Neural cell (in vitro differentiated cells): ENCODE results near the gene DIAPH1.

Experiments
- EP300 ChIP-seq: fragments of 450-650 bp; conservative IDR thresholded peaks from 2 replicates; pipeline ENCODE4 v1.6.1; 2014; ENCODE audit warnings: antibody characterized with exemption, mild to moderate bottlenecking, moderate library complexity; ENCODE audit not compliant: poor library complexity, severe bottlenecking
- EZH2 ChIP-seq: fragments of 200-600, 300-800 bp; shearing (Covaris generic), sonication (generic); IDR thresholded peaks from 2 replicates; pipeline ENCODE4 v1.6.1; 2014; ENCODE audit warnings: antibody characterized with exemption, low read length, borderline replicate concordance, mild to moderate bottlenecking; ENCODE audit not compliant: insufficient read depth, poor library complexity, severe bottlenecking
- RAD21 ChIP-seq: fragments of 450-650 bp; conservative IDR thresholded peaks from 2 replicates; pipeline ENCODE4 v1.6.1; 2014; ENCODE audit warnings: antibody characterized with exemption, mild to moderate bottlenecking, moderate library complexity
- SMC3 ChIP-seq: fragments of 450-650 bp; conservative IDR thresholded peaks from 2 replicates; pipeline ENCODE4 v1.6.1; 2014; ENCODE audit warnings: antibody characterized with exemption, mild to moderate bottlenecking, moderate library complexity; ENCODE audit not compliant: poor library complexity
- TAF1 ChIP-seq: IDR thresholded peaks from 2 replicates; pipeline ENCODE4 v1.6.1; 2012; ENCODE audit warnings: low read depth
- TF ChIP-seq, protein P1 (sequence below): fragments of 450-650 bp; IDR thresholded peaks from 2 replicates; pipeline ENCODE4 v1.5.1; 2014; ENCODE audit warnings: antibody characterized with exemption, mild to moderate bottlenecking, moderate library complexity; ENCODE audit not compliant: poor library complexity, severe bottlenecking

DNA sequence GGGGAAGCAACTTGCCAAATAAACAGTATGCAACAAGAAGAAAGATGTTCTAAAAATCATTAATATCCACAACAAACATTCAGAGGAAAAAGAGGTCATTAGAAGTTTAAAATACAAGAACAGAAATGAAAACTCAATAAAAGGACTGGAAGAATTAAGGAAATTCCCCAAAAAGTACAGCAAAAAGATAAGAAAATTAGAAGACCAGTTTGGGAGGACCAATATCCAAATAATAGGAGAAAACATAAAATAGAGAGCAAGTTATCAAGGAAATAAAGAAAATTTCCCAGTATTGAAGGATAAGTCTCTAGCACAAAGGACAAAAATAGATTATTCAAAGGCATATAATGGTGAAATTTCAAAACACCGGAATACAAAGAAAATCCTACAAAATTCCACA, 21.9 kb downstream of the DIAPH1 start:
- TF ChIP-seq, protein P1, sequence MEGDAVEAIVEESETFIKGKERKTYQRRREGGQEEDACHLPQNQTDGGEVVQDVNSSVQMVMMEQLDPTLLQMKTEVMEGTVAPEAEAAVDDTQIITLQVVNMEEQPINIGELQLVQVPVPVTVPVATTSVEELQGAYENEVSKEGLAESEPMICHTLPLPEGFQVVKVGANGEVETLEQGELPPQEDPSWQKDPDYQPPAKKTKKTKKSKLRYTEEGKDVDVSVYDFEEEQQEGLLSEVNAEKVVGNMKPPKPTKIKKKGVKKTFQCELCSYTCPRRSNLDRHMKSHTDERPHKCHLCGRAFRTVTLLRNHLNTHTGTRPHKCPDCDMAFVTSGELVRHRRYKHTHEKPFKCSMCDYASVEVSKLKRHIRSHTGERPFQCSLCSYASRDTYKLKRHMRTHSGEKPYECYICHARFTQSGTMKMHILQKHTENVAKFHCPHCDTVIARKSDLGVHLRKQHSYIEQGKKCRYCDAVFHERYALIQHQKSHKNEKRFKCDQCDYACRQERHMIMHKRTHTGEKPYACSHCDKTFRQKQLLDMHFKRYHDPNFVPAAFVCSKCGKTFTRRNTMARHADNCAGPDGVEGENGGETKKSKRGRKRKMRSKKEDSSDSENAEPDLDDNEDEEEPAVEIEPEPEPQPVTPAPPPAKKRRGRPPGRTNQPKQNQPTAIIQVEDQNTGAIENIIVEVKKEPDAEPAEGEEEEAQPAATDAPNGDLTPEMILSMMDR = no peak
- TF ChIP-seq EZH2 (no peak), SMC3 (no peak), TAF1 (no peak), RAD21 (no peak), EP300 (no peak)
